Gastroesophageal sphincter (tissue), 4 donors: ENCODE results near the gene PDZD11. TPM values are rescaled to one million over a fixed set of nuclear protein-coding genes. Genes with fewer than 3 reads are reported as not detected.
"Not testable (repeated sequence)": the region's sequence is repeated elsewhere in the genome, so short reads cannot be mapped to it uniquely, and the experiment has no call there.

ENCODE experiments used
- ATAC-seq: fragments of 150-250 bp; one replicate; pipeline ENCODE4 v1.9.1; 2016; ENCODE audit warnings: mild to moderate bottlenecking, moderate library complexity
- H3K27ac ChIP-seq, 4 donors: fragments of 200-600 bp; sonication (generic) in 3 of 4; 1 replicate in 3 of 4; 2 replicates in 1 of 4; pipeline ENCODE4 v1.5.1; 2016 to 2019
- H3K27me3 ChIP-seq: fragments of 200-600 bp; sonication (generic); one replicate; pipeline ENCODE4 v1.5.1; 2019
- H3K36me3 ChIP-seq, 2 donors: fragments of 200-600 bp; sonication (generic); one replicate each; pipeline ENCODE4 v1.5.1; 2019; ENCODE audit warnings: control low read depth in 1 of 2
- H3K4me1 ChIP-seq, 3 donors: fragments of 200-600 bp; sonication (generic); 1 replicate in 2 of 3; 2 replicates in 1 of 3; pipeline ENCODE4 v1.5.1; 2016 to 2019; ENCODE audit warnings: control low read depth in 2 of 3
- H3K4me3 ChIP-seq, 2 donors: fragments of 200-600 bp; sonication (generic); one replicate each; pipeline ENCODE4 v1.5.1; 2019; ENCODE audit warnings: mild to moderate bottlenecking in 1 of 2, moderate library complexity in 1 of 2
- H3K9me3 ChIP-seq, 3 donors: fragments of 200-600 bp; sonication (generic); one replicate each; pipeline ENCODE4 v1.5.1; 2017 to 2019; ENCODE audit warnings: control low read depth in 2 of 3
- EP300 ChIP-seq: sonication (generic); formaldehyde crosslinking; IDR thresholded peaks from one replicate; pipeline ENCODE4 v1.6.1; 2017; ENCODE audit warnings: antibody characterized with exemption, mild to moderate bottlenecking
- POLR2A ChIP-seq, 2 donors: fragments of 450-650 bp; IDR thresholded peaks; one replicate each; pipeline ENCODE4 v1.6.1; 2017; ENCODE audit warnings: antibody characterized with exemption in 2 of 2, mild to moderate bottlenecking in 2 of 2, moderate library complexity in 1 of 2
- POLR2AphosphoS5 ChIP-seq: sonication (generic); formaldehyde crosslinking; IDR thresholded peaks from one replicate; pipeline ENCODE4 v1.6.1; 2017; ENCODE audit warnings: antibody characterized with exemption
- WGBS, 2 donors: methylation state at CpG; one replicate each; pipeline ENCODE4 v1.1.5; 2018; ENCODE audit warnings: low coverage in 1 of 2; 5-methylcytosine and 5-hydroxymethylcytosine counted together
- small RNA-seq, 4 donors: library from RNA; depleted of rRNA; stranded (forward); fragments of <200 nt; gene quantifications; one replicate each; pipeline ENCODE3, GENCODE V24; 2016
- total RNA-seq, 4 donors: library from RNA; depleted of rRNA; stranded (reverse); fragments of >200 nt; gene quantifications; one replicate each; pipeline ENCODE4 v1.1.0, GENCODE V29; 2016
- TF ChIP-seq, protein P1 (sequence below), 4 experiments: fragments of 200-600 bp in 2 of 4; fragments of 450-650 bp in 2 of 4; sonication (generic) in 1 of 4; IDR thresholded peaks; one replicate each; pipeline ENCODE4 v1.5.1; 2017 to 2019; ENCODE audit warnings: antibody characterized with exemption in 4 of 4, mild to moderate bottlenecking in 2 of 4, moderate library complexity in 2 of 4

The PDZD11 gene
- total RNA-seq, 4 donors from 2014 or later: 27.7 to 33.5 (median 32.3) TPM

DNA sequence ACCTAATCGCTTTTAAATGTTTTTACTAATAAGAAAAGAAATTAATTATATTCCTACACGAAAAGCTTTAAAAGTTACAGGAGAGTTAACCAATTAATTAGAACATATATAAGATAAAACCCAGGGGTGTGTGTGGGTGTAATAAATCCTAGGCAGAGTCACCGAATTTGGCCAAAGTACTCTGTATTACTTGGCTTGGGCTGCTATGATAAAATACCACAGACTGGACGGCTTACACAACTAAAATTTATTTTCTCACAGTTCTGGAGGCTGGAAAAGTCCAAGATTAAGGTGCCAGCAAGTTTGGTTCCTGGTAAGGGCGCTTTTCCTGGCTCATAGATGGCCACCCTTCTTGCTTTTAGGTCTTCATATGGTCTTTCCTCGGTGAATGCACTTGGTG is 44.8 kb downstream of the PDZD11 start:
- H3K27me3 ChIP-seq: no peaks in the 10 kb centered on the region
- no peak overlapping the region for H3K27ac ChIP-seq
- H3K4me1 ChIP-seq: no peaks in the 10 kb centered on the region
- H3K4me3 ChIP-seq: no peak overlapping the region
- H3K9me3 ChIP-seq: no peaks in the 10 kb centered on the region
- no peaks in the 10 kb centered on the region for H3K36me3 ChIP-seq
- TF ChIP-seq, protein P1, sequence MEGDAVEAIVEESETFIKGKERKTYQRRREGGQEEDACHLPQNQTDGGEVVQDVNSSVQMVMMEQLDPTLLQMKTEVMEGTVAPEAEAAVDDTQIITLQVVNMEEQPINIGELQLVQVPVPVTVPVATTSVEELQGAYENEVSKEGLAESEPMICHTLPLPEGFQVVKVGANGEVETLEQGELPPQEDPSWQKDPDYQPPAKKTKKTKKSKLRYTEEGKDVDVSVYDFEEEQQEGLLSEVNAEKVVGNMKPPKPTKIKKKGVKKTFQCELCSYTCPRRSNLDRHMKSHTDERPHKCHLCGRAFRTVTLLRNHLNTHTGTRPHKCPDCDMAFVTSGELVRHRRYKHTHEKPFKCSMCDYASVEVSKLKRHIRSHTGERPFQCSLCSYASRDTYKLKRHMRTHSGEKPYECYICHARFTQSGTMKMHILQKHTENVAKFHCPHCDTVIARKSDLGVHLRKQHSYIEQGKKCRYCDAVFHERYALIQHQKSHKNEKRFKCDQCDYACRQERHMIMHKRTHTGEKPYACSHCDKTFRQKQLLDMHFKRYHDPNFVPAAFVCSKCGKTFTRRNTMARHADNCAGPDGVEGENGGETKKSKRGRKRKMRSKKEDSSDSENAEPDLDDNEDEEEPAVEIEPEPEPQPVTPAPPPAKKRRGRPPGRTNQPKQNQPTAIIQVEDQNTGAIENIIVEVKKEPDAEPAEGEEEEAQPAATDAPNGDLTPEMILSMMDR (IDR thresholded peaks at IDR 0.05): no peak
- TF ChIP-seq POLR2AphosphoS5 (no peak), EP300 (no peak), POLR2A (IDR thresholded peaks at IDR 0.05) (no peak)
- WGBS, 2 donors: 52 to 65% methylated on average over 4 to 6 of the region's 6 CpGs
- no peak for ATAC-seq

DNA sequence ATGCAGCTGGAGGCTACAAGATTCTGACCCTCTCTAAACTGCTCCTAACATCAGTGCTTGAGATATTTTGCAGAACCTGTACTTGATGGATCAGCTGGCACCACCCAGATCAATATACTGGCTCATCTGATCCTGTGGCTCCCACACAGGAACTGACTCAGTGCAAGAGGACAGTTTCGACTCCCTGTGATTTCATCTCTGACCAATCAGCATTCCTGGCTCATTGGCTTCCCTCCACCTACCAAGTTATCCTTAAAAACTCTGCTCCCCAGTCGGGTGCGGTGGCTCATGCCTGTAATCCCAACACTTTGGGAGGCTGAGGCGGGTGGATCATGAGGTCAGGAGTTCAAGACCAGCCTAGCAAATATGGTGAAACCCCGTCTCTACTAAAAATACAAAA is 46.1 kb downstream of the PDZD11 start:
- H3K9me3 ChIP-seq, ATAC-seq, H3K36me3 ChIP-seq, H3K27me3 ChIP-seq, H3K4me3 ChIP-seq, H3K4me1 ChIP-seq, H3K27ac ChIP-seq: not testable (repeated sequence)
- no CpG with 5 or more reads among the region's 5 CpGs for WGBS, 2 donors

DNA sequence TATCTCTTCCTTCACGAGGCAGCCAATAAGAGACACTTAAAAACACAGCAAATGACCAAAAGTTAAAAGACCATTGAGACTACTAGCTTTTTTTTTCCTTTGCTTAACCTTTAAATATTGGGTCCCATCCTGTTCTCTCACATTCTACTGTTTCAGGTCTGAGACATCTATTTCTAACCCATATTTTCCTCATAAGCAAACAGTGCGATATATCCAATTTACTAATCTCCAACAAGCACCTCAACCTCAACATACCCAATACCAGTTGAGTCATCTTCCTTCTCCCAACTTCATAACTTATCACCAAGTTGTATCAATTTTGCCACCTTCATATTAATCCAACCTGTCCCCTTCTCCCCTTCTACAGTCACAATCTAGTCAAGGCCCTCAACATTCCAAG is 48.2 kb downstream of the PDZD11 start:
- no peaks in the 10 kb centered on the region for H3K4me1 ChIP-seq
- TF ChIP-seq POLR2A (IDR thresholded peaks at IDR 0.05) (no peak), POLR2AphosphoS5 (no peak)
- TF ChIP-seq, protein P1 (IDR thresholded peaks at IDR 0.05): no peak
- H3K9me3 ChIP-seq: no peaks in the 10 kb centered on the region
- no peaks in the 10 kb centered on the region for H3K27me3 ChIP-seq
- no peaks in the 10 kb centered on the region for H3K36me3 ChIP-seq
- no peak for ATAC-seq
- WGBS, 2 donors: 49 to 88% methylated on average over 2 of the region's 2 CpGs
- H3K4me3 ChIP-seq: no peak overlapping the region
- H3K27ac ChIP-seq: no peak overlapping the region

DNA sequence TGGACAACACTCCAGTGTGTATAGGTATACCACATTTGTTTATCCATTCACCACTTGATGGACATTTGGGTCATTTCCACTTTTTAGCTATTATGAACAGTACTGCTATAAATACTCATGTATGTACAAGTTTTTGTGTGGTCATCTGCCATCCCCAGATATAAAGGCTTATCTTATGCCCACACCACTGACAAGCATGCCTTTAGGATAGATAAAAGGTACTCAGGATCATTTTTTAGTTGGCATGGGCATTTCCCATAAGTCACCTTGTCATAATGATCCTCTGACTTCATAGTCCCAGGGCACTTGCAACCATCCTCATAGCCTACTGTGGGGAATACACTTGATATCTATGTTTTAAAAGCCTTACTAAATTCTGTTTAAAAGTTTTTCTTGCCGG is 49.0 kb downstream of the PDZD11 start:
- no peaks in the 10 kb centered on the region for H3K36me3 ChIP-seq
- no peak for ATAC-seq
- no peaks in the 10 kb centered on the region for H3K4me1 ChIP-seq
- TF ChIP-seq, protein P1 (IDR thresholded peaks at IDR 0.05): no peak
- TF ChIP-seq POLR2A (IDR thresholded peaks at IDR 0.05) (no peak), EP300 (no peak), POLR2AphosphoS5 (no peak)
- no peaks in the 10 kb centered on the region for H3K27me3 ChIP-seq
- H3K4me3 ChIP-seq: no peak overlapping the region
- 100% methylated on average over 1 of the region's 1 CpG; no CpG with 5 or more reads in 1 of the 2 donors for WGBS, 2 donors
- H3K27ac ChIP-seq: no peak overlapping the region
- no peaks in the 10 kb centered on the region for H3K9me3 ChIP-seq

Small RNA genes lying within 50 kb of the gene (small RNA-seq; reads per million reads assigned to genes)
- 0 to 0.55 (median 0.39) reads per million in 4 donors for gene RNA5SP507

Other genes with a start within 250 kb of the PDZD11 start
- not detected for gene AWAT2, start 240.0 kb downstream of the PDZD11 start, total RNA-seq
- not detected for gene OTUD6A, start 227.5 kb downstream of the PDZD11 start, total RNA-seq
- gene IGBP1, start 156.5 kb downstream of the PDZD11 start, total RNA-seq: 10 to 100 TPM; 46.6 to 74.0 (median 57.0) TPM
- not detected for gene DGAT2L6, start 112.4 kb downstream of the PDZD11 start, total RNA-seq
- gene AWAT1, start 55.3 kb downstream of the PDZD11 start, total RNA-seq: not detected
- under 1 TPM in 3 of 4 donors, not detected in 1; 0.27 to 0.93 (median 0.50) TPM for gene P2RY4, start 29.7 kb downstream of the PDZD11 start, total RNA-seq
- gene ARR3, start 21.6 kb downstream of the PDZD11 start, total RNA-seq: not detected
- gene RAB41, start 7.8 kb downstream of the PDZD11 start, total RNA-seq: not detected
- gene KIF4A, start 177 bp upstream of the PDZD11 start, total RNA-seq: under 1 TPM; 0.13 to 0.47 (median 0.17) TPM
- gene GDPD2, start 133.4 kb upstream of the PDZD11 start, total RNA-seq: under 1 TPM in 1 of 4 donors, not detected in 3; 0.35 TPM
- 10 to 100 TPM; 22.3 to 46.2 (median 26.8) TPM for gene DLG3, start 154.9 kb upstream of the PDZD11 start, total RNA-seq